ENCODE data around the gene TEK.

DNA sequence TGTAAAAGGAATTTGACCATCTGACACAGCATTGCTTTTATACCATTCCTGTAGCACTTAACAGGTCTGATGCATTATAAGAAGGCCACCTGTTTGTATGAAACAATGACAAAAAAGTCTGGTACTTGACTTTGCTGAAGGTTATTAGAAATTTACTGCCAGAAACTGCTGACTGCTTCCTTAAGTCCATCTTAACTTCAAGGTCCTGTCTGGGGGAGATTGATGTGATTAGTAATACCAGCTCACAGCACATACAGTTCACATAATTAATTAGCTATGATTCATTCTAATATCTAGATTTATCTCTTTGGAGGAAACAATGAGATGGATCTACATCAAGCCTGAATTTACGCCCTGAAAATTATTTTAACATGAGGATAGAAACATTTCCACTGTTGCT is 49.6 kb upstream of the TEK start:
- TF ChIP-seq, protein P1, sequence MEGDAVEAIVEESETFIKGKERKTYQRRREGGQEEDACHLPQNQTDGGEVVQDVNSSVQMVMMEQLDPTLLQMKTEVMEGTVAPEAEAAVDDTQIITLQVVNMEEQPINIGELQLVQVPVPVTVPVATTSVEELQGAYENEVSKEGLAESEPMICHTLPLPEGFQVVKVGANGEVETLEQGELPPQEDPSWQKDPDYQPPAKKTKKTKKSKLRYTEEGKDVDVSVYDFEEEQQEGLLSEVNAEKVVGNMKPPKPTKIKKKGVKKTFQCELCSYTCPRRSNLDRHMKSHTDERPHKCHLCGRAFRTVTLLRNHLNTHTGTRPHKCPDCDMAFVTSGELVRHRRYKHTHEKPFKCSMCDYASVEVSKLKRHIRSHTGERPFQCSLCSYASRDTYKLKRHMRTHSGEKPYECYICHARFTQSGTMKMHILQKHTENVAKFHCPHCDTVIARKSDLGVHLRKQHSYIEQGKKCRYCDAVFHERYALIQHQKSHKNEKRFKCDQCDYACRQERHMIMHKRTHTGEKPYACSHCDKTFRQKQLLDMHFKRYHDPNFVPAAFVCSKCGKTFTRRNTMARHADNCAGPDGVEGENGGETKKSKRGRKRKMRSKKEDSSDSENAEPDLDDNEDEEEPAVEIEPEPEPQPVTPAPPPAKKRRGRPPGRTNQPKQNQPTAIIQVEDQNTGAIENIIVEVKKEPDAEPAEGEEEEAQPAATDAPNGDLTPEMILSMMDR (IDR thresholded peaks at IDR 0.05; ENCODE audit: insufficient read depth, low read depth, low read length): no peak
- TF ChIP-seq EZH2 (IDR thresholded peaks at IDR 0.05; ENCODE audit: insufficient read depth, low read length): no peak
